Measurements from ENCODE around the gene KRTAP9-8.

Gene KRTAP9-8

GRCh38 chr17:41287050-41287449, 49.3 kb downstream of the KRTAP9-8 start:
- no peak for TF ChIP-seq CTCF (IDR thresholded peaks at IDR 0.05; ENCODE audit: borderline replicate concordance, insufficient read depth, low read depth, low read length)
- no peak overlapping the region for H3K4me3 ChIP-seq (ENCODE audit: low read depth, low read length)

All from GM12875 (cell line).